Activated CD4-positive, alpha-beta T cell treated with anti-CD3 and anti-CD28 coated beads, Interleukin-2, Interleukin-6, amounts not matched to agents 100 ng/mL and 50 ng/mL, durations not matched to agents 16 hours and 8 hours (primary cell): Measurements from ENCODE around the gene SIK2.
"Not testable (repeated sequence)": the region's sequence is repeated elsewhere in the genome, so short reads cannot be mapped to it uniquely, and the experiment has no call there.

Source experiments
- DNase-seq: peaks from one replicate; pipeline ENCODE4 v3.0.0-alpha.2; 2020

The SIK2 gene

GRCh38 chr11:111629499-111629898, 27.2 kb downstream of the SIK2 start:
- no peak for DNase-seq

- no peak for DNase-seq
Observed at GRCh38 chr11:111631024-111631665, 28.9 kb downstream of the SIK2 start.

- peak; percentile 18 for DNase-seq
Observed at GRCh38 chr11:111631666-111632039, 29.4 kb downstream of the SIK2 start.

GRCh38 chr11:111632516-111633220, 30.4 kb downstream of the SIK2 start:
- no peak for DNase-seq

- DNase-seq: no peak
Observed at GRCh38 chr11:111633248-111633647, 31.0 kb downstream of the SIK2 start.

- peak; percentile 15 for DNase-seq
Observed at GRCh38 chr11:111633756-111634362, 31.6 kb downstream of the SIK2 start.

- DNase-seq: no peak
Observed at GRCh38 chr11:111634981-111635705, 32.9 kb downstream of the SIK2 start.

GRCh38 chr11:111635706-111636045, 33.4 kb downstream of the SIK2 start:
- DNase-seq: no peak

- no peak for DNase-seq
Observed at GRCh38 chr11:111637885-111638284, 35.6 kb downstream of the SIK2 start.

- no peak for DNase-seq
Observed at GRCh38 chr11:111639226-111639925, 37.1 kb downstream of the SIK2 start.

GRCh38 chr11:111641339-111642015, 39.2 kb downstream of the SIK2 start:
- no peak for DNase-seq

- no peak for DNase-seq
Observed at GRCh38 chr11:111642542-111642941, 40.3 kb downstream of the SIK2 start.

GRCh38 chr11:111644922-111645321, 42.7 kb downstream of the SIK2 start:
- no peak for DNase-seq

- no peak for DNase-seq
Observed at GRCh38 chr11:111645657-111646316, 43.5 kb downstream of the SIK2 start.

- DNase-seq: not testable (repeated sequence)
Observed at GRCh38 chr11:111651336-111651735, 49.1 kb downstream of the SIK2 start.

GRCh38 chr11:111652184-111652583, 49.9 kb downstream of the SIK2 start:
- no peak for DNase-seq

GRCh38 chr11:111654601-111655000, 52.4 kb downstream of the SIK2 start:
- DNase-seq: no peak

GRCh38 chr11:111655924-111656323, 53.7 kb downstream of the SIK2 start:
- no peak for DNase-seq

GRCh38 chr11:111657905-111658304, 55.7 kb downstream of the SIK2 start:
- not testable (repeated sequence) for DNase-seq

- not testable (repeated sequence) for DNase-seq
Observed at GRCh38 chr11:111658493-111658892, 56.2 kb downstream of the SIK2 start.

GRCh38 chr11:111659201-111660115, 57.2 kb downstream of the SIK2 start:
- DNase-seq: no peak
